Astrocyte of the spinal cord (primary cell): ENCODE measurements around the gene HS1BP3.
A peak's percentile ranks its signal among the peaks of the same experiment; 100 is the strongest.

Experiments
- DNase-seq: peaks from one replicate; pipeline ENCODE4 v3.0.0; 2011; ENCODE audit warnings: low read depth, low spot score
- H3K4me3 ChIP-seq: 2 replicates; pipeline ENCODE4 v1.5.1; 2011; ENCODE audit warnings: low read depth, mild to moderate bottlenecking, low read length, moderate library complexity
- CTCF ChIP-seq: IDR thresholded peaks from 2 replicates; pipeline ENCODE4 v1.5.1; 2012; ENCODE audit warnings: low read depth, mild to moderate bottlenecking, low read length, inconsistent platforms
- in situ Hi-C: cut with HindIII; loops from 2 replicates; pipeline ENCODE4 v1.10.0; 2017; ENCODE audit warnings: low sequenced_read_pairs

The HS1BP3 gene

GRCh38 chr2:20595439-20596192, 55.3 kb downstream of the HS1BP3 start:
- TF ChIP-seq CTCF: peak; percentile 6
- no peak overlapping the region for H3K4me3 ChIP-seq
- peak; percentile 92 for DNase-seq
- in situ Hi-C loops: no loop called here

- H3K4me3 ChIP-seq: no peak overlapping the region
- in situ Hi-C loops: no loop called here
- TF ChIP-seq CTCF: no peak
- no peak for DNase-seq
Observed at GRCh38 chr2:20594957-20595356, 55.9 kb downstream of the HS1BP3 start.

GRCh38 chr2:20594048-20594750, 56.7 kb downstream of the HS1BP3 start:
- TF ChIP-seq CTCF: no peak

GRCh38 chr2:20593072-20594034, 57.5 kb downstream of the HS1BP3 start:
- no peak overlapping the region for H3K4me3 ChIP-seq
- peak; percentile 91 for DNase-seq
- in situ Hi-C loops: no loop called here
- no peak for TF ChIP-seq CTCF

More at GRCh38 chr2:20594048-20594750, 56.7 kb downstream of the HS1BP3 start:
- H3K4me3 ChIP-seq: no peak overlapping the region
- no peak for DNase-seq
- in situ Hi-C loops: no loop called here

GRCh38 chr2:20592106-20593071, 58.5 kb downstream of the HS1BP3 start:
- TF ChIP-seq CTCF: no peak
- in situ Hi-C loops: no loop called here
- H3K4me3 ChIP-seq: no peak overlapping the region
- no peak for DNase-seq
